GM12891 (cell line): Measurements from ENCODE around the gene HLCS.

Experiments used
- POLR2A ChIP-seq: IDR thresholded peaks from 2 replicates; pipeline ENCODE4 v1.6.1; 2011; ENCODE audit warnings: low read depth, low read length, control low read depth
- POLR2AphosphoS5 ChIP-seq: IDR thresholded peaks from 2 replicates; pipeline ENCODE4 v1.6.1; 2011; ENCODE audit warnings: low read depth, low read length, control low read depth
- SPI1 ChIP-seq: IDR thresholded peaks from 2 replicates; pipeline ENCODE4 v1.6.1; 2011; ENCODE audit warnings: low read depth, low read length, control low read depth
- TAF1 ChIP-seq: IDR thresholded peaks from 2 replicates; pipeline ENCODE4 v1.6.1; 2011; ENCODE audit warnings: low read depth, low read length, control low read depth

DNA sequence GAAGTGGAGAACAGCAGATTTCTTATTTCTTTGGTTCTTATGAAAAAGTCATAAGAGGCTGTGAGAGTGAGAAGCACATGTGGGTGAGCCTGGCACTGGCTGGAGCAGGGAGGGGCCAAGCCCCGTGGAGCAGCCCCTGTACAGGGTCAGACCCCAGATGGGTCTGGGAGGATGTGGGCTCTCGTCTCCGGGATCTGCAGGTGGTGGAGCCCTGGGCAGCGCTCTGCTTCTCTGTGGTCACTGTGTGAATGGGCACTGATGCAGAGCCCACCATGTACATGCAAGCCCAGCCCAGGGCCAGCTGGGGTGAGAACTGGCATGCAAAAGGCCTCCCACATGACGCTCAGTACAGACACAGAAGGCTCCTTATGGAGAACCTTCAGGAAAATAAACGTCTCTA is 200.0 kb downstream of the HLCS start:
- TF ChIP-seq POLR2AphosphoS5 (no peak), POLR2A (no peak), TAF1 (no peak), SPI1 (no peak)
